Lung (tissue), 12 donors: ENCODE results near the gene FAM186B. TPM values are rescaled to one million over a fixed set of nuclear protein-coding genes. Genes with fewer than 3 reads are reported as not detected.

Source experiments
- ATAC-seq: fragments of 200-7000 bp; cut with Tn5 transposase; one replicate; pipeline ENCODE4 v1.9.1; 2020; ENCODE audit warnings: moderate number of reproducible peaks; ENCODE audit not compliant: insufficient read depth, low FRiP score
- DNase-seq, 3 donors: peaks; one replicate each; pipeline ENCODE4 v3.0.0-alpha.2; 2013 to 2017
- H3K27ac ChIP-seq, 2 donors: one replicate each; pipeline ENCODE4 v1.5.1; 2013; ENCODE audit warnings: mild to moderate bottlenecking in 2 of 2, moderate library complexity in 2 of 2, control low read depth in 1 of 2, inconsistent platforms in 1 of 2, low read depth in 1 of 2, low read length in 1 of 2
- H3K27me3 ChIP-seq, 3 donors: one replicate each; pipeline ENCODE4 v1.5.1; 2013; ENCODE audit warnings: low read length in 2 of 3; ENCODE audit not compliant: control insufficient read depth in 3 of 3, insufficient read depth in 3 of 3
- H3K36me3 ChIP-seq, 4 donors: one replicate each; pipeline ENCODE4 v1.5.1; 2013; ENCODE audit warnings: low read length in 4 of 4, mild to moderate bottlenecking in 1 of 4, moderate library complexity in 1 of 4; ENCODE audit not compliant: control insufficient read depth in 4 of 4, insufficient read depth in 4 of 4
- H3K4me1 ChIP-seq, 5 donors: one replicate each; pipeline ENCODE4 v1.5.1; 2013; ENCODE audit warnings: low read length in 5 of 5, mild to moderate bottlenecking in 2 of 5, moderate library complexity in 1 of 5; ENCODE audit not compliant: control insufficient read depth in 5 of 5, insufficient read depth in 5 of 5
- H3K4me3 ChIP-seq: one replicate; pipeline ENCODE4 v1.5.1; 2013; ENCODE audit warnings: mild to moderate bottlenecking, control low read depth, moderate library complexity
- H3K9ac ChIP-seq, 2 donors: one replicate each; pipeline ENCODE4 v1.5.1; 2013; ENCODE audit warnings: low read length in 2 of 2, control low read depth in 1 of 2; ENCODE audit not compliant: insufficient read depth in 1 of 2
- H3K9me3 ChIP-seq, 4 donors: one replicate each; pipeline ENCODE4 v1.5.1; 2013; ENCODE audit warnings: low read length in 3 of 4, mild to moderate bottlenecking in 1 of 4, moderate library complexity in 1 of 4; ENCODE audit not compliant: control insufficient read depth in 4 of 4, insufficient read depth in 3 of 4
- CTCF ChIP-seq: IDR thresholded peaks from 2 replicates; pipeline ENCODE4 v1.5.1; 2012; ENCODE audit warnings: mild to moderate bottlenecking; ENCODE audit errors: control extremely low read depth, extremely low read depth
- WGBS, 2 donors: extraction: QIAGEN DNeasy Blood & Tissue Kit; methylation state at CpG; one replicate each; pipeline ENCODE4 v1.1.7; 2013; 5-methylcytosine and 5-hydroxymethylcytosine counted together
- polyA plus RNA-seq, 2 donors: library from polyadenylated mRNA; stranded (reverse); fragments of 200-250 nt; gene quantifications; one replicate each; pipeline ENCODE4 v1.2.1, GENCODE V29; 2013
- total RNA-seq, 2 donors: library from RNA; depleted of rRNA in 1 of 2; stranded (reverse); fragments of >200 nt in 1 of 2; gene quantifications; one replicate each; pipeline ENCODE4 v1.2.1, GENCODE V29; 2014 to 2021
- donor health status: control.
- donor health status: control.
- donor health status: Bipolar disorder and iron deficiency.
- donor health status: healthy.
- donor health status: DM: yes; HTN: yes; CAD: no.

Gene FAM186B
- total and polyA plus RNA-seq, 4 donors = 0.17 to 0.80 (median 0.43) TPM

- WGBS, 2 donors = 96 to 99% methylated on average over 8 of the region's 8 CpGs
- Histone ChIP-seq H3K27me3 (no peaks in the 10 kb centered on the region), H3K4me3 (no peak overlapping the region), H3K27ac (no peak overlapping the region), H3K36me3 (peaks cover 0 to 16% (median 7%) of the 10 kb centered on the region in 4 donors), H3K9me3 (no peaks in the 10 kb centered on the region), H3K9ac (no peak overlapping the region), H3K4me1 (peaks cover 0 to 17% (median 6%) of the 10 kb centered on the region in 5 donors)
- no peak for TF ChIP-seq CTCF
- DNase-seq (peak in 1 of 3 donors; percentile 13), ATAC-seq (no peak)
Observed at GRCh38 chr12:49632986-49633702, 27.7 kb upstream of the FAM186B start.

GRCh38 chr12:49632401-49632800, 27.0 kb upstream of the FAM186B start:
- peaks cover 0 to 16% (median 7%) of the 10 kb centered on the region in 4 donors for H3K36me3 ChIP-seq
- no peak overlapping the region for H3K27ac ChIP-seq
- H3K9ac ChIP-seq = no peak overlapping the region
- ATAC-seq (no peak), DNase-seq (peak in 1 of 3 donors; percentile 7)
- peaks cover 0 to 11% (median 6%) of the 10 kb centered on the region in 5 donors for H3K4me1 ChIP-seq
- WGBS, 2 donors = 93 to 95% methylated on average over 9 of the region's 9 CpGs
- H3K27me3 ChIP-seq = no peaks in the 10 kb centered on the region
- H3K9me3 ChIP-seq = no peaks in the 10 kb centered on the region
- no peak for TF ChIP-seq CTCF
- H3K4me3 ChIP-seq = no peak overlapping the region

- H3K4me1 ChIP-seq = peaks cover 0 to 1% (median 0%) of the 10 kb centered on the region in 5 donors
- no peak overlapping the region for H3K4me3 ChIP-seq
- no peaks in the 10 kb centered on the region for H3K9me3 ChIP-seq
- H3K27ac ChIP-seq = no peak overlapping the region
- no peak for TF ChIP-seq CTCF
- no peak for ATAC-seq
- 84 to 92% methylated on average over 6 of the region's 6 CpGs for WGBS, 2 donors
- H3K36me3 ChIP-seq = peaks cover 0 to 16% (median 7%) of the 10 kb centered on the region in 4 donors
- DNase-seq = peak in 1 of 3 donors; percentile 9
- no peak overlapping the region for H3K9ac ChIP-seq
- no peaks in the 10 kb centered on the region for H3K27me3 ChIP-seq
Observed at GRCh38 chr12:49631336-49631907, 26.0 kb upstream of the FAM186B start.
